H1 (cell line): ENCODE measurements around the gene PLEKHA5. TPM values are rescaled to one million over a fixed set of nuclear protein-coding genes. Genes with fewer than 3 reads are reported as not detected.

Experiments
- CTCF ChIA-PET: fragments of 300-600 bp; sonication (Branson Sonifier 250); formaldehyde crosslinking; loops from one replicate; lab custom pipeline; 2021; ENCODE audit not compliant: partially characterized antibody; lab: Charles Lee
- POLR2A ChIA-PET: fragments of 300-600 bp; sonication (Branson Sonifier 250); formaldehyde crosslinking; loops from one replicate; lab custom pipeline; 2021; ENCODE audit warnings: inconsistent platforms; ENCODE audit not compliant: partially characterized antibody; lab: Charles Lee
- DNase-seq, 2 experiments: peaks; one replicate each; pipeline versions ENCODE4 v3.0.0 to v3.0.0-alpha.2; 2010 to 2022; ENCODE audit warnings: low spot score in 2 of 2, low read depth in 1 of 2, mixed read lengths in 1 of 2
- FAIRE-seq: peaks from 2 replicates; lab custom pipeline; 2011; peaks lifted over from hg19 to GRCh38; lab: Jason Lieb, UNC
- H2AFZ ChIP-seq: 2 replicates; pipeline ENCODE4 v1.8.1; 2012; ENCODE audit warnings: low read length, inconsistent platforms
- H2AK5ac ChIP-seq: 2 replicates; pipeline ENCODE4 v1.6.1; 2013; ENCODE audit warnings: low read depth, low read length
- H2BK120ac ChIP-seq: replicated peaks from 2 replicates; pipeline ENCODE3; 2013; ENCODE audit warnings: low read depth, low read length, inconsistent platforms
- H2BK12ac ChIP-seq: 2 replicates; pipeline ENCODE4 v1.6.1; 2013; ENCODE audit warnings: low read depth, low read length
- H2BK15ac ChIP-seq: 2 replicates; pipeline ENCODE4 v1.6.1; 2013; ENCODE audit warnings: low read length
- H2BK20ac ChIP-seq: 2 replicates; pipeline ENCODE4 v1.6.1; 2013; ENCODE audit warnings: low read length
- H2BK5ac ChIP-seq: 2 replicates; pipeline ENCODE4 v1.6.1; 2013; ENCODE audit warnings: low read depth, low read length
- H3K14ac ChIP-seq: 2 replicates; pipeline ENCODE4 v1.6.1; 2013; ENCODE audit warnings: inconsistent platforms; ENCODE audit not compliant: insufficient read length
- H3K18ac ChIP-seq: 2 replicates; pipeline ENCODE4 v1.6.1; 2013; ENCODE audit warnings: low read length; ENCODE audit errors: extremely low read depth
- H3K23ac ChIP-seq: 2 replicates; pipeline ENCODE4 v1.6.1; 2013; ENCODE audit warnings: inconsistent platforms; ENCODE audit not compliant: insufficient read length
- H3K23me2 ChIP-seq: 2 replicates; pipeline ENCODE4 v1.6.1; 2013; ENCODE audit warnings: low read depth, low read length
- H3K27ac ChIP-seq: 2 replicates; pipeline ENCODE4 v1.6.1; 2011; ENCODE audit warnings: low read depth, low read length, inconsistent platforms
- H3K27me3 ChIP-seq, 4 experiments: replicated peaks in 1 of 4; 1 replicate in 1 of 4; 2 replicates in 3 of 4; pipeline versions ENCODE4 v1.6.1 to v1.8.1; 2011 to 2013; ENCODE audit warnings: low read length in 3 of 4, mild to moderate bottlenecking in 3 of 4, inconsistent platforms in 2 of 4, mixed read lengths in 2 of 4, moderate library complexity in 1 of 4; ENCODE audit not compliant: control insufficient read depth in 3 of 4, insufficient read depth in 3 of 4; ENCODE audit errors: extremely low read depth in 1 of 4
- H3K36me3 ChIP-seq, 4 experiments: 2 replicates each; pipeline versions ENCODE4 v1.6.1 to v1.8.1; 2011 to 2013; ENCODE audit warnings: mild to moderate bottlenecking in 4 of 4, low read length in 3 of 4, moderate library complexity in 2 of 4, control low read depth in 1 of 4, inconsistent platforms in 1 of 4; ENCODE audit not compliant: insufficient read depth in 4 of 4, control insufficient read depth in 2 of 4
- H3K4ac ChIP-seq: replicated peaks from 2 replicates; pipeline ENCODE3; 2013; ENCODE audit warnings: low read length, low read depth, mixed read lengths, inconsistent platforms; ENCODE audit not compliant: insufficient read length
- H3K4me1 ChIP-seq, 4 experiments: replicated peaks in 1 of 4; 1 replicate in 1 of 4; 2 replicates in 3 of 4; pipeline versions ENCODE4 v1.6.1 to v1.8.1; 2011 to 2013; ENCODE audit warnings: low read length in 3 of 4, inconsistent platforms in 2 of 4, mixed read lengths in 1 of 4; ENCODE audit not compliant: insufficient read depth in 4 of 4, control insufficient read depth in 3 of 4
- H3K4me2 ChIP-seq, 2 experiments: 2 replicates each; pipeline versions ENCODE4 v1.6.1 to v1.8.1; 2011 to 2013; ENCODE audit warnings: low read depth in 2 of 2, low read length in 2 of 2, control low read depth in 1 of 2, inconsistent platforms in 1 of 2, mild to moderate bottlenecking in 1 of 2; ENCODE audit not compliant: insufficient read depth in 1 of 2
- H3K4me3 ChIP-seq, 4 experiments: fragments of 200-600, 300-600 bp in 1 of 4; sonication (generic), shearing (Covaris generic), sonication (Bioruptor Twin) in 1 of 4; 2 replicates each; pipeline versions ENCODE4 v1.5.1 to v1.8.1; 2011 to 2016; ENCODE audit warnings: low read length in 4 of 4, low read depth in 3 of 4, control low read depth in 2 of 4, inconsistent platforms in 2 of 4, mild to moderate bottlenecking in 2 of 4, mixed read lengths in 1 of 4, moderate library complexity in 1 of 4; ENCODE audit not compliant: insufficient read depth in 2 of 4; ENCODE audit errors: extremely low read depth in 1 of 4
- H3K56ac ChIP-seq: replicated peaks from 2 replicates; pipeline ENCODE3; 2013; ENCODE audit warnings: low read depth, mild to moderate bottlenecking, mixed read lengths, low read length, inconsistent platforms; ENCODE audit not compliant: insufficient read length
- H3K79me1 ChIP-seq: 2 replicates; pipeline ENCODE4 v1.6.1; 2013; ENCODE audit warnings: low read depth, low read length, control low read depth
- H3K79me2 ChIP-seq, 2 experiments: 2 replicates each; pipeline versions ENCODE4 v1.6.1 to v1.8.1; 2012 to 2013; ENCODE audit warnings: low read length in 2 of 2, mild to moderate bottlenecking in 2 of 2, inconsistent platforms in 1 of 2; ENCODE audit not compliant: insufficient read depth in 2 of 2, control insufficient read depth in 1 of 2
- H3K9ac ChIP-seq, 4 experiments: replicated peaks in 1 of 4; 1 replicate in 1 of 4; 2 replicates in 3 of 4; pipeline versions ENCODE4 v1.6.1 to v1.8.1; 2011 to 2013; ENCODE audit warnings: low read depth in 3 of 4, low read length in 3 of 4, control low read depth in 2 of 4, mild to moderate bottlenecking in 2 of 4, moderate library complexity in 2 of 4, inconsistent platforms in 1 of 4; ENCODE audit errors: extremely low read depth in 1 of 4
- H3K9me3 ChIP-seq, 2 experiments: 2 replicates each; pipeline versions ENCODE4 v1.6.1 to v1.8.1; 2012 to 2013; ENCODE audit warnings: mild to moderate bottlenecking in 2 of 2, moderate library complexity in 2 of 2, control low read depth in 1 of 2, inconsistent platforms in 1 of 2, low read depth in 1 of 2, low read length in 1 of 2, mixed read lengths in 1 of 2; ENCODE audit not compliant: insufficient read depth in 2 of 2
- H4K20me1 ChIP-seq, 2 experiments: replicated peaks in 1 of 2; 2 replicates each; pipeline versions ENCODE3 to v1.8.1; 2011 to 2013; ENCODE audit warnings: inconsistent platforms in 2 of 2, low read length in 2 of 2, mild to moderate bottlenecking in 1 of 2; ENCODE audit not compliant: insufficient read depth in 2 of 2, control insufficient read depth in 1 of 2
- H4K5ac ChIP-seq: 2 replicates; pipeline ENCODE4 v1.6.1; 2013; ENCODE audit warnings: low read length, low read depth, mixed read lengths, inconsistent platforms; ENCODE audit not compliant: insufficient read length
- H4K8ac ChIP-seq: 2 replicates; pipeline ENCODE4 v1.8.0; 2013; ENCODE audit warnings: mild to moderate bottlenecking, moderate library complexity, low read length, inconsistent platforms; ENCODE audit not compliant: insufficient read depth; ENCODE audit errors: extremely low read depth
- H4K91ac ChIP-seq: replicated peaks from 2 replicates; pipeline ENCODE3; 2013; ENCODE audit warnings: low read length, mixed read lengths, inconsistent platforms; ENCODE audit not compliant: insufficient read length
- ATF2 ChIP-seq: IDR thresholded peaks from 2 replicates; pipeline ENCODE4 v1.6.1; 2012; ENCODE audit warnings: low read length, inconsistent platforms
- BACH1 ChIP-seq: IDR thresholded peaks from 2 replicates; pipeline ENCODE4 v1.6.1; 2012; ENCODE audit warnings: low read length, improper control_type of control experiment
- HDAC2 ChIP-seq, 2 experiments: fragments of 300-600 bp in 1 of 2; sonication (generic) in 1 of 2; IDR thresholded peaks; 2 replicates each; pipeline ENCODE4 v1.6.1; 2011 to 2012; ENCODE audit warnings: low read depth in 2 of 2, low read length in 2 of 2, mild to moderate bottlenecking in 2 of 2, moderate library complexity in 2 of 2, borderline replicate concordance in 1 of 2, inconsistent platforms in 1 of 2
- KDM4A ChIP-seq: IDR thresholded peaks from one replicate; pipeline ENCODE4 v1.7.1; 2012; ENCODE audit warnings: low read depth, mild to moderate bottlenecking, moderate library complexity, low read length, inconsistent platforms; ENCODE audit not compliant: severe bottlenecking
- MAFK ChIP-seq: IDR thresholded peaks from 2 replicates; pipeline ENCODE4 v1.6.1; 2012; ENCODE audit warnings: low read depth, mild to moderate bottlenecking, improper control_type of control experiment, low read length
- NANOG ChIP-seq: IDR thresholded peaks from 2 replicates; pipeline ENCODE4 v1.6.1; 2011; ENCODE audit warnings: low read length, low read depth, mild to moderate bottlenecking, inconsistent platforms; ENCODE audit not compliant: insufficient read depth, poor library complexity, severe bottlenecking
- RFX5 ChIP-seq: IDR thresholded peaks from 2 replicates; pipeline ENCODE4 v1.6.1; 2011; ENCODE audit warnings: low read depth, low read length, improper control_type of control experiment, borderline replicate concordance
- RNF2 ChIP-seq: fragments of 200-900, 300-1000 bp; sonication (generic); IDR thresholded peaks from 2 replicates; pipeline ENCODE4 v1.7.1; 2016; ENCODE audit warnings: borderline replicate concordance, low read depth, mild to moderate bottlenecking, antibody characterized with exemption, low read length; ENCODE audit not compliant: poor library complexity, severe bottlenecking; ENCODE audit errors: missing control alignments
- SP1 ChIP-seq: IDR thresholded peaks from 2 replicates; pipeline ENCODE4 v1.6.1; 2011; ENCODE audit warnings: low read depth, low read length
- SP2 ChIP-seq: IDR thresholded peaks from 2 replicates; pipeline ENCODE4 v1.6.1; 2012; ENCODE audit warnings: mild to moderate bottlenecking, low read length, inconsistent platforms
- TBP ChIP-seq: IDR thresholded peaks from 2 replicates; pipeline ENCODE4 v1.6.1; 2011; ENCODE audit warnings: low read depth, low read length, improper control_type of control experiment
- WGBS, 2 experiments: shearing (Covaris generic) in 1 of 2; methylation state at CpG; one replicate each; pipeline versions ENCODE4 v1.1.6 to v1.1.7; 2013 to 2015; ENCODE audit warnings: low lambda C conversion rate in 2 of 2, mixed read lengths in 2 of 2, inconsistent platforms in 1 of 2, low coverage in 1 of 2, missing lambda C conversion rate in 1 of 2; ENCODE audit not compliant: insufficient replicate concordance in 2 of 2, insufficient coverage in 1 of 2, insufficient read length in 1 of 2; ENCODE audit errors: extremely low coverage in 1 of 2, missing lambda C conversion rate in 1 of 2; 5-methylcytosine and 5-hydroxymethylcytosine counted together
- polyA plus RNA-seq, 7 experiments: library from polyadenylated mRNA; depleted of rRNA in 3 of 7; stranded (reverse) in 5 of 7; unstranded in 2 of 7; fragments of >200 nt in 5 of 7; fragments of 200-250 nt in 2 of 7; gene quantifications; 1 replicate in 5 of 7; 2 replicates in 1 of 7; 4 replicates in 1 of 7; pipeline versions ENCODE4 v1.2.1 to v1.2.3, GENCODE V29; 2011 to 2013; ENCODE audit warnings: missing spikeins in 2 of 7, mixed read lengths in 2 of 7
- total RNA-seq: library from RNA; stranded (reverse); fragmentation: NEBNext Ultra II Directional; extraction: Animal tissue kit (Norgen Biotek cat#: 25700); gene quantifications from 2 replicates; pipeline ENCODE4 v1.2.1, GENCODE V29; 2021

PLEKHA5 gene
- total and polyA plus RNA-seq, 2 of the 8 experiments (the other 6 are each of a cell fraction or from before 2014, with no cell fraction given): 17.2 to 66.1 TPM

DNA sequence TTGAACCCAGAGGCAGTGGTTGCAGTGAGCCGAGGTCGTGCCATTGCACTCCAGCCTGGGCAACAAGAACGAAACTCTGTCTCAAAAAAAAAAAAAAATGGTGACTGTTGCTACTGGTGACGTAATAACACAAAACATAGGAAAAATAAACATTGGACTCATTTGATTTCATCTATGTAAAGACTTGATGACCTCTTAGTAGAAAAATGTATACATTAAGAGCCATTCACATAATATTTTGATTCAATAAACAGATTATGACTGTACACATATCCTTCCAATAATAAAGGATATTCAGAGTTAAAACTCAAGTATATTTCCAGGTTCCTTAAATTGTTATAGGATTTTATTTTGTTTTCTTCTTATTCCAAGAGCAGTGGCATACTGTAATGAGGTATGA is 244.1 kb downstream of the PLEKHA5 start:
- Histone ChIP-seq H2AK5ac (no peak overlapping the region), H3K4me2 (no peak overlapping the region), H4K91ac (no peak overlapping the region), H3K79me1 (no peaks in the 10 kb centered on the region), H3K9me3 (no peaks in the 10 kb centered on the region), H2BK15ac (no peak overlapping the region), H3K56ac (no peak overlapping the region), H3K36me3 (peaks cover 7 to 68% (median 18%) of the 10 kb centered on the region in 4 experiments), H3K18ac (no peak overlapping the region), H3K4me3 (no peak overlapping the region), H3K14ac (no peak overlapping the region), H2BK12ac (no peak overlapping the region), H2BK120ac (no peak overlapping the region), H2AFZ (no peak overlapping the region), H3K27ac (no peak overlapping the region), H3K23me2 (no peaks in the 10 kb centered on the region), H3K27me3 (no peaks in the 10 kb centered on the region), H4K5ac (no peak overlapping the region), H2BK5ac (no peak overlapping the region), H4K20me1 (no peaks in the 10 kb centered on the region), H2BK20ac (no peak overlapping the region), H3K23ac (no peak overlapping the region), H3K4ac (no peak overlapping the region), H3K4me1 (no peaks in the 10 kb centered on the region), H3K79me2 (no peaks in the 10 kb centered on the region), H3K9ac (no peak overlapping the region), H4K8ac (no peak overlapping the region)
- 95% methylated on average over 4 of the region's 4 CpGs; no CpG with 5 or more reads in 1 of the 2 experiments for WGBS, 2 experiments
- TF ChIP-seq KDM4A (no peak), HDAC2 (IDR thresholded peaks at IDR 0.05; ENCODE audit: borderline replicate concordance in 1 of 2, low read depth in 2 of 2, low read length in 2 of 2) (no peak), SP2 (no peak), RFX5 (no peak), NANOG (no peak), SP1 (no peak), ATF2 (no peak), TBP (no peak), RNF2 (no peak), BACH1 (no peak), MAFK (no peak)
- POLR2A ChIA-PET: no interaction called here
- CTCF ChIA-PET: interaction anchor here (0.6 kb wide), 1 partner anchor 8 kb away, joined by 3 read pairs; no protein-coding TSS in a partner anchor
- DNase-seq (no peak), FAIRE-seq (no peak)
